K562 (cell line): Measurements from ENCODE around the gene WDR13. TPM values are rescaled to one million over a fixed set of nuclear protein-coding genes. Genes with fewer than 3 reads are reported as not detected.

Source experiments
- ARID1B ChIP-seq: fragments of 450-650 bp; IDR thresholded peaks from 2 replicates; pipeline ENCODE4 v1.6.1; 2016; ENCODE audit warnings: antibody characterized with exemption, mild to moderate bottlenecking, inconsistent platforms
- CCAR2 ChIP-seq: fragments of 200-400 bp; formaldehyde crosslinking; IDR thresholded peaks from 2 replicates; pipeline ENCODE4 v1.6.1; 2017; ENCODE audit warnings: mild to moderate bottlenecking, low read depth, low read length
- DIDO1 ChIP-seq: fragments of 450-650 bp; IDR thresholded peaks from 2 replicates; pipeline ENCODE4 v1.6.1; 2016; ENCODE audit warnings: low read depth, missing biosample characterization, missing genetic modification characterization
- FOXA3 ChIP-seq, 2 experiments: fragments of 450-650 bp in 1 of 2; sonication (generic) in 1 of 2; formaldehyde crosslinking; IDR thresholded peaks in 1 of 2; conservative IDR thresholded peaks in 1 of 2; 2 replicates each; pipeline versions ENCODE4 v1.4.0 to v1.8.0; 2020 to 2022; ENCODE audit warnings: mild to moderate bottlenecking in 2 of 2, missing genetic modification reagents in 1 of 2
- FUS ChIP-seq: fragments of 200-400 bp; formaldehyde crosslinking; optimal IDR thresholded peaks from 2 replicates; pipeline ENCODE3; 2017; ENCODE audit warnings: low read depth, low read length
- HCFC1 ChIP-seq: IDR thresholded peaks from 2 replicates; pipeline ENCODE4 v1.6.1; 2012; ENCODE audit warnings: low read depth, low read length, improper control_type of control experiment
- HMG20A ChIP-seq: fragments of 450-650 bp; formaldehyde crosslinking; conservative IDR thresholded peaks from 2 replicates; pipeline ENCODE4 v1.4.0; 2020; ENCODE audit warnings: mild to moderate bottlenecking, mixed read lengths
- ILK ChIP-seq: fragments of 450-650 bp; IDR thresholded peaks from 2 replicates; pipeline ENCODE4 v1.6.1; 2016; ENCODE audit warnings: missing genetic modification characterization, low read depth, mild to moderate bottlenecking, missing compliant biosample characterization, moderate library complexity, borderline replicate concordance
- JUN ChIP-seq, 2 experiments: sonication (generic) in 1 of 2; formaldehyde crosslinking in 1 of 2; IDR thresholded peaks; 2 replicates each; pipeline versions ENCODE4 v1.6.1 to v1.8.0; 2012 to 2022; ENCODE audit warnings: borderline replicate concordance in 2 of 2, mild to moderate bottlenecking in 2 of 2, improper control_type of control experiment in 1 of 2, low read depth in 1 of 2, low read length in 1 of 2, missing genetic modification reagents in 1 of 2
- MECOM ChIP-seq: fragments of 250-450 bp; sonication (Bioruptor Pico); IDR thresholded peaks from 2 replicates; pipeline ENCODE4 v1.8.0; 2022; ENCODE audit warnings: inconsistent platforms
- MTA1 ChIP-seq: fragments of 450-650 bp; IDR thresholded peaks from 2 replicates; pipeline ENCODE4 v1.6.1; 2017; ENCODE audit warnings: borderline replicate concordance
- NR4A1 ChIP-seq, 2 experiments: fragments of 250-450 bp in 1 of 2; fragments of 450-650 bp in 1 of 2; sonication (Bioruptor Pico) in 1 of 2; IDR thresholded peaks; 2 replicates each; pipeline versions ENCODE4 v1.4.0 to v1.6.1; 2016 to 2020; ENCODE audit warnings: mild to moderate bottlenecking in 2 of 2, missing compliant biosample characterization in 1 of 2, missing genetic modification characterization in 1 of 2, moderate library complexity in 1 of 2
- PHB ChIP-seq: fragments of 250-450 bp; sonication (Bioruptor Pico); IDR thresholded peaks from 2 replicates; pipeline ENCODE4 v1.5.0; 2021
- SMARCC2 ChIP-seq: fragments of 450-650 bp; IDR thresholded peaks from 2 replicates; pipeline ENCODE4 v1.6.1; 2017; ENCODE audit warnings: antibody characterized with exemption, moderate library complexity, mild to moderate bottlenecking, low read depth
- polyA plus RNA-seq, 8 experiments: library from polyadenylated mRNA; depleted of rRNA in 4 of 8; stranded (reverse) in 5 of 8; unstranded in 3 of 8; fragments of >200 nt; fragmentation: Nextera tagmentation in 2 of 8; fragmentation: Illumina TruSeq in 1 of 8; extraction: Ambion mirVana in 2 of 8; extraction: Trizol in 1 of 8; gene quantifications; 2 replicates each; pipeline versions ENCODE4 v1.2.1 to v1.2.3, GENCODE V29; 2011 to 2014; ENCODE audit warnings: inconsistent platforms in 1 of 8, missing spikeins in 1 of 8
- total RNA-seq, 7 experiments: library from RNA; depleted of rRNA in 6 of 7; stranded (reverse); fragments of >200 nt in 6 of 7; fragmentation: Illumina TruSeq in 2 of 7; extraction: Trizol in 2 of 7; gene quantifications; 2 replicates each; pipeline versions ENCODE4 v1.2.1 to v1.2.3, GENCODE V29; 2011 to 2021; ENCODE audit warnings: low replicate concordance in 1 of 7
- TF ChIP-seq, protein P1 (sequence below), 2 experiments: IDR thresholded peaks; 2 replicates each; pipeline ENCODE4 v1.6.1; 2011; ENCODE audit warnings: borderline replicate concordance in 1 of 2, control low read depth in 1 of 2, low read depth in 1 of 2, low read length in 1 of 2, mild to moderate bottlenecking in 1 of 2, mixed read lengths in 1 of 2, moderate library complexity in 1 of 2; ENCODE audit not compliant: insufficient read depth in 1 of 2, insufficient read length in 1 of 2, poor library complexity in 1 of 2, severe bottlenecking in 1 of 2; ENCODE audit errors: extremely low read depth in 1 of 2
- TF ChIP-seq, protein P2 (sequence below): sonication (generic); formaldehyde crosslinking; IDR thresholded peaks from 2 replicates; pipeline ENCODE4 v1.8.1; 2023; ENCODE audit warnings: mild to moderate bottlenecking, missing genetic modification reagents
- TF ChIP-seq, protein P3 (sequence below), 2 experiments: fragments of 450-650 bp in 1 of 2; IDR thresholded peaks; 2 replicates each; pipeline ENCODE4 v1.6.1; 2011 to 2017; ENCODE audit warnings: low read depth in 2 of 2, antibody characterized with exemption in 1 of 2, borderline replicate concordance in 1 of 2, low read length in 1 of 2, mild to moderate bottlenecking in 1 of 2, mixed read lengths in 1 of 2; ENCODE audit not compliant: control insufficient read depth in 1 of 2

Gene WDR13
- total and polyA plus RNA-seq, 9 of the 15 experiments (the other 6 are each of a cell fraction or from before 2014, with no cell fraction given): 7.4 to 70.5 (median 31.4) TPM

DNA sequence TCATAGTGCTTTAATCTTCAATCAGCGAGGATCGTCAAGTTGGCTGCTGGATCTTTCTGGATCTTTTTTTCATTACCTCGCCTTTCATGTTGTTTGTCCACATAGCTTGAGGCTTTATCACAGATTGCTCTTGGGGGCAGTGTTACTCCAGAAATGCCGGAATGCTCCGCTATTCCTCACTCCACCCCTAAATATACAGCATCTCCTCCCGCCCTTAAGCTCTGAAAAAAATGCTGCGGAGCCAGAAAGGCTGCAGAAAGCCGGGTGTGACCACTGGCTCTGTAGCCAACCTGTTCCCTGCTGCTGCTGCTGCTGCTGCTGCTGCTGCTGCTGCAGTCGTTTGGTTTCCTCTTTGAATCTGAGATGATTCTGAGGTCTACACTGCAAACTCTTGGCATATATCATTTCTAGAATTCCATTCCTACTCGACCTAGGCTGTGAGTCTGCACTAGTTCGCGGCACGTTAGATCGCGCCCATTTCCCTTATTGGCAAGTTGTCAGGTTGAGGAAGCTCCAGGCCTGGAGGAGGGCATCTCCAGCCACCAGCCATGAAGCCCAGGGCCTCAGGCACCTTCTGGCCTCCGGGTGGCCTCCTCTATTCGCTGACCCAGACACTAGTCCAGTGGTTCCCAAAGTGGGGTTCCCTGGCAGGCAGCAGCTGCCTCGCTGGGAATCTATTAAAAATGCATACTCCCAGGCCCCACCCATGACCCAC is 34.2 kb downstream of the WDR13 start (continued):
- TF ChIP-seq FUS (no peak), MTA1 (no peak; the same call in 1 of the 2 replicates), SMARCC2 (no peak), CCAR2 (no peak), HMG20A (no peak), PHB (CRISPR knock-in tag) (no peak), JUN (IDR thresholded peaks at IDR 0.05; ENCODE audit: borderline replicate concordance, low read depth, low read length) (no peak), JUN (CRISPR knock-in tag; IDR thresholded peaks at IDR 0.05; ENCODE audit: borderline replicate concordance) (no peak), NR4A1 (CRISPR knock-in tag; IDR thresholded peaks at IDR 0.05) (no peak), NR4A1 (tag; IDR thresholded peaks at IDR 0.05) (no peak), DIDO1 (tag) (no peak), ARID1B (no peak), HCFC1 (0 out of 2 replicates have a peak, but pooled peaks have one; percentile 18), MECOM (CRISPR knock-in tag) (no peak), FOXA3 (CRISPR knock-in tag; conservative IDR thresholded peaks at IDR 0.05 in 1 of 2, IDR thresholded peaks at IDR 0.05 in 1 of 2) (peak in 1 of 2 experiments; percentile 27; a peak in 1 of 4 replicates), ILK (tag) (no peak)
- TF ChIP-seq, protein P1, sequence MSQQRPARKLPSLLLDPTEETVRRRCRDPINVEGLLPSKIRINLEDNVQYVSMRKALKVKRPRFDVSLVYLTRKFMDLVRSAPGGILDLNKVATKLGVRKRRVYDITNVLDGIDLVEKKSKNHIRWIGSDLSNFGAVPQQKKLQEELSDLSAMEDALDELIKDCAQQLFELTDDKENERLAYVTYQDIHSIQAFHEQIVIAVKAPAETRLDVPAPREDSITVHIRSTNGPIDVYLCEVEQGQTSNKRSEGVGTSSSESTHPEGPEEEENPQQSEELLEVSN (IDR thresholded peaks at IDR 0.05; ENCODE audit: borderline replicate concordance in 1 of 2, extremely low read depth in 1 of 2, insufficient read depth in 1 of 2, insufficient read length in 1 of 2, low read depth in 1 of 2, low read length in 1 of 2, poor library complexity in 1 of 2, severe bottlenecking in 1 of 2): no peak
- TF ChIP-seq, protein P2, sequence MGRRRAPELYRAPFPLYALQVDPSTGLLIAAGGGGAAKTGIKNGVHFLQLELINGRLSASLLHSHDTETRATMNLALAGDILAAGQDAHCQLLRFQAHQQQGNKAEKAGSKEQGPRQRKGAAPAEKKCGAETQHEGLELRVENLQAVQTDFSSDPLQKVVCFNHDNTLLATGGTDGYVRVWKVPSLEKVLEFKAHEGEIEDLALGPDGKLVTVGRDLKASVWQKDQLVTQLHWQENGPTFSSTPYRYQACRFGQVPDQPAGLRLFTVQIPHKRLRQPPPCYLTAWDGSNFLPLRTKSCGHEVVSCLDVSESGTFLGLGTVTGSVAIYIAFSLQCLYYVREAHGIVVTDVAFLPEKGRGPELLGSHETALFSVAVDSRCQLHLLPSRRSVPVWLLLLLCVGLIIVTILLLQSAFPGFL (CRISPR knock-in tag): no peak
- TF ChIP-seq, protein P3, sequence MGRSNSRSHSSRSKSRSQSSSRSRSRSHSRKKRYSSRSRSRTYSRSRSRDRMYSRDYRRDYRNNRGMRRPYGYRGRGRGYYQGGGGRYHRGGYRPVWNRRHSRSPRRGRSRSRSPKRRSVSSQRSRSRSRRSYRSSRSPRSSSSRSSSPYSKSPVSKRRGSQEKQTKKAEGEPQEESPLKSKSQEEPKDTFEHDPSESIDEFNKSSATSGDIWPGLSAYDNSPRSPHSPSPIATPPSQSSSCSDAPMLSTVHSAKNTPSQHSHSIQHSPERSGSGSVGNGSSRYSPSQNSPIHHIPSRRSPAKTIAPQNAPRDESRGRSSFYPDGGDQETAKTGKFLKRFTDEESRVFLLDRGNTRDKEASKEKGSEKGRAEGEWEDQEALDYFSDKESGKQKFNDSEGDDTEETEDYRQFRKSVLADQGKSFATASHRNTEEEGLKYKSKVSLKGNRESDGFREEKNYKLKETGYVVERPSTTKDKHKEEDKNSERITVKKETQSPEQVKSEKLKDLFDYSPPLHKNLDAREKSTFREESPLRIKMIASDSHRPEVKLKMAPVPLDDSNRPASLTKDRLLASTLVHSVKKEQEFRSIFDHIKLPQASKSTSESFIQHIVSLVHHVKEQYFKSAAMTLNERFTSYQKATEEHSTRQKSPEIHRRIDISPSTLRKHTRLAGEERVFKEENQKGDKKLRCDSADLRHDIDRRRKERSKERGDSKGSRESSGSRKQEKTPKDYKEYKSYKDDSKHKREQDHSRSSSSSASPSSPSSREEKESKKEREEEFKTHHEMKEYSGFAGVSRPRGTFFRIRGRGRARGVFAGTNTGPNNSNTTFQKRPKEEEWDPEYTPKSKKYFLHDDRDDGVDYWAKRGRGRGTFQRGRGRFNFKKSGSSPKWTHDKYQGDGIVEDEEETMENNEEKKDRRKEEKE (IDR thresholded peaks at IDR 0.05; ENCODE audit: borderline replicate concordance in 1 of 2, control insufficient read depth in 1 of 2, low read depth in 2 of 2, low read length in 1 of 2): no peak
